ENCODE measurements around the gene BBX. TPM values are rescaled to one million over a fixed set of nuclear protein-coding genes. Genes with fewer than 3 reads are reported as not detected.
"Not testable (repeated sequence)": the region's sequence is repeated elsewhere in the genome, so short reads cannot be mapped to it uniquely, and the experiment has no call there.

The BBX gene
- total RNA-seq, 2 donors from 2014 or later = 62.4 to 66.6 TPM

DNA sequence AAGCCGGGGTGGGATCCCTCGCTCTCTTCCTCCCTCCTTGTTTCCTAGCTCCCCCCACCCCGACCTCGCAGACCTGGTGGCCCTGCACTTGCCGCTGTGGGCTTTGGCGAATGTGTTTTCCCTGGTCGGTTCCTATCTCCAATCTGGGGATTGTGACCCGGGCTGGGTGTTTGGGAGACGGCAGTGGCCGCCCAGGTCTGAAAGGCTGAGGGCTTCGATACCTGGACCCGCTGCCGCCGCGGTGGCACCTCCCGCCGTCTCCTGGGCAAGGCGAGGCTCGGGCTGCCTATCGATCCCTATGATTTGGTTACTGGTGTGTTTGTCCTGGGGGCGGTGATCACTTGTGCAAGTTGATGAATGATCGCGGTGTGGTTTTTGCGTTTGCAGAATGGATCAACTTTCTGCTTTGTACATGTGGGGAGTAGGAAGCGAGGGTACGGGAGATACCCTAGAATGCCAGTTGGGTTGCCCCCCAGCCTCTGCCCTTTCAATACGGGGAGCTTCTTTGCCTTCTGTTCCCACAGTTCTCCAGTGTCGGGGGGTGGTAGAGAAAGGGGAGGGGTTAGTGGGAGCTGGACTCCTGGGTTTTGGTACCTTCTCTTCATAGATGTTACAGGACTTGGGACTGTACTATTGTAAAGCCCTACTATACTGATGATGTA is 3.0 kb downstream of the BBX start:
- intact Hi-C loops (cut with DNase I) = loop anchor here in 1 of 2 donors (1.0 kb wide), 1 partner anchor 42 kb away; no protein-coding TSS in a partner anchor
- DNase-seq (ENCODE audit: low spot score) = peak; percentile 82

DNA sequence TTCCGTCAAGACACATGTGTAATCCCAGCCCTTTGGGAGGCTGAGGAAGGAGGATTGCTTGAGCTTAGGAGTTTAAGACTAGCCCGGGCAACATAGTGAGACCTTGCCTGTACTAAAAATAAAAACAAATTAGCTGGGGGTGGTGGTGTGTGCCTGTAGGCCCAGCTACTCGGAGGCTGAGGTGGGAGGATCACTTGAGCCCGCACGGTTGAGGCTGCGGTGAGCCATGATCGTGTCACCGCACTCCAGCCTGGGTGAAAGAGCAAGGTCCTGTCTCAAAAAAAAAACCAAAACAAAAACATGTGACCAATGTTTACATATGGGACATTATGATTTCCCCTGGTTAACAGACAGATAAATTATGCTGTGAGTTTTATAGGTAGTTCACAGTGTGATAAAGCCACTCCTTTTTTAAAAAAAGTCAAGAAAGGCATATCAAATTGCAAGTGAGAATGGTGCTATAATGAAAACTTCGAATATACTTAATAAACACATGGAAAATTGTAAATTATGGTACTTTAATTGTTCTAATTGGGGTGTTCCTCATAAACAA is 9.2 kb downstream of the BBX start:
- no peak for DNase-seq (ENCODE audit: low spot score)
- intact Hi-C loops (cut with DNase I) = no loop called here

DNA sequence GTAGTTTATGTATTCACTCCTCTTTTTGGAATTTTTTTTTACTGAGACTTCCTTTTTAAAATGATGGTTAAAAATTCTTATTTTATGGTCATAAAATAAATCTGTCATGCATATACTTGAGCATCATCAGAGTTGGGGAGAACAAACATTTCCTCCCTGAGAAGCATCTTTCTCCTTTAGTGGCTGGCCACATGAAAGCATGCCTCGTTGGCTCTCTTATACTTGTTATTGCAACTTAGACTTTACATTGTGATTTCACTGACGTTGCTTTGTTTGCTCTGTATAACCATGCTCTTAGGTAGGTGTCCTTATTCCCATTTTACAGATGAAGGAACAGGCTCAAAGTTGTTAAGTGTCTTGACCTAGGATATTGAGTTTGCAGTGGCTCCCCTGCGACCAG is 18.1 kb downstream of the BBX start:
- intact Hi-C loops (cut with DNase I) = no loop called here
- no peak for DNase-seq (ENCODE audit: low spot score)

DNA sequence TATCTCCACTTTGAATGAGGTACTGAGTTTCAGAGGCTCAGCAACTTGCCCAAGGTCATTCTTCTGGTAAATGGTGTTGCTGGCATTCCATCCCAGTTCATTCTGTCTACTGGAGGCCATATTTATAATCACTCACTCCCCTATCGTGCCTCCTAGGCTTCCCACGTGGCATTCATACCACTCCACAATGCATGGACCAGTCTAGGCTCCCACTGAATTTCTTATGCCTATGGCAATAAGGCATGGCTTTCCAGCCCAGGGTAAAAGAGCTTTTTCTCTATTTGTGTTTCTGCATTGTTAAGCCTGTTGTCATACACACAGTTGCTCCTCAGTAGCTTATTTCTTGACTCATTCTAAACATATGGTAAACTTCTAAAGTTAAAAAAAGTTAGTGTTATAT is 19.9 kb downstream of the BBX start:
- intact Hi-C loops (cut with DNase I) = no loop called here
- no peak for DNase-seq (ENCODE audit: low spot score)

DNA sequence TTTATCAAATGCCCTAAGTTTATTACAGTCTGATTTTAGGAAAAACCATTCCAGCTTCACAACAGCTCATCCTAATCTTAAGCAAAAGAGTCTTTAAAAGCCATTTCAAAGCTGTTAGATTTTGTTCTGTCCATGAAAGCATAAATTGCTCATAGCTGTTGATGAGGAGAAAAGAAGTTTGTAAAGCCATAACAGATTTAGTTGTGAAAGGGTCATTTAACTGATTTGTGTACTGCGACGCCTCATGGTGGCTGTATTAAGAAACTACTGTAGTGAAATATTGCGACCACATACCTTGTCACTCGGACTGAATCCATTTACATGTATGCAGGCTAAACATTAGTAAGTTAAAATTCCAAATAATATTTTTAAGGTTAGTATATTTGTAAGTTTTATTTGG is 20.9 kb downstream of the BBX start:
- no peak for DNase-seq (ENCODE audit: low spot score)
- intact Hi-C loops (cut with DNase I) = no loop called here

DNA sequence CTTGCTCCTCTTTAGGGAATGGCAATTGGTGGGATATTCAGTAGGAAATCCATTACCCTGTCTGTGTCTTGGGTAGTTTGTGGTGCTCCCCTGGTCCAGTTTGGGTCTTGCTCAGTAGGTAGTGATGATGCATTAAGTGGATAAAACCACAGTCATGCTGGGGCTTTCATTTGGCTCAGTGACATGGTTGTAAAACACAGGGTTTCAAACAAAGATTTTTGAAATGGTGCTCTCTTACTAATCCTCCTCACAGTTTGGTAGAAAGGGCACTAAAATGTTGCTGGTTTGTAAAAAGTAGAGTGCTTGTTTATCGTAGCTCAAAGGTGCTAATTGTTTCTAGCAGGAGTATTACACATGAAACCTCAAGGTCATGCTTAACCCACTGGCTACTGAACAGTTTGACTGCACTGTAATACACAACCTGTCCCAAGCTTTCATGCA is 22.9 kb downstream of the BBX start:
- intact Hi-C loops (cut with DNase I) = no loop called here
- no peak for DNase-seq (ENCODE audit: low spot score)

DNA sequence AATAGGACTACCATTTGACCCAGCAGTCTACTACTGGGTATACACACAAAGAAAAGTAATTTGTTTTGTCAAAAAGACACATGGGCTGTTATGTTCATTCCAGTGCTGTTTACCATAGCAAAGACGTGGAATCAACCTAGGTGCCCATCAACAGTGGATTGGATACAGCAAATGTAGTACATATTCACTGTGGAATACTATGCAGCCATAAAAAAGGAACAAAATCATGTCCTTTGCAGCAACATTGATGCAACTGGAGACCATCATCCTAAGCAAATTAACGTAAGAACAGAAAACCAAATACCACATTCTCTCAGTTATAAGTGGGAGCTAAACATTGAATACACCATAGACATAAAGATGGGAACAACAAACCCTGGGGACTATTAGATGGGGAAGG is 25.8 kb downstream of the BBX start:
- intact Hi-C loops (cut with DNase I) = no loop called here
- DNase-seq (ENCODE audit: low spot score) = no peak

DNA sequence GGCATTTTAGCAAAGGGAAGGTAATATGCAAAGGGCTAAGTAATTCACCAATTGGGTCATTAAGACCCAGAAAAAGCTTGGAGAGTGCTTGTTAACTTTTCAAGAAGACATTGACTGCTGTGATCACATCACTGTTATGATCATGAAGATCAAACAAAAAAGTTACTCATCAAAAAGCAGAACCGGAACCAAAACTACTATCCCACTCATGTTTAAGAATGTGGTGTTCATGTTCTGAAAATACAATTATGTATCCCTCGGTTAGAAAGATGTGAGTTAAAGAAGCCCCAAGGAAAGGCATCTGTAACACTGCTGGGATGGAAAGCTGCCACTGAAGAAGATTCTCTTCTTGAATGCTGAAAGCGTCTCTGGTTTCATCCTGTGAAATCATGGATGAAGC is 32.6 kb downstream of the BBX start:
- intact Hi-C loops (cut with DNase I) = no loop called here
- DNase-seq (ENCODE audit: low spot score) = no peak

DNA sequence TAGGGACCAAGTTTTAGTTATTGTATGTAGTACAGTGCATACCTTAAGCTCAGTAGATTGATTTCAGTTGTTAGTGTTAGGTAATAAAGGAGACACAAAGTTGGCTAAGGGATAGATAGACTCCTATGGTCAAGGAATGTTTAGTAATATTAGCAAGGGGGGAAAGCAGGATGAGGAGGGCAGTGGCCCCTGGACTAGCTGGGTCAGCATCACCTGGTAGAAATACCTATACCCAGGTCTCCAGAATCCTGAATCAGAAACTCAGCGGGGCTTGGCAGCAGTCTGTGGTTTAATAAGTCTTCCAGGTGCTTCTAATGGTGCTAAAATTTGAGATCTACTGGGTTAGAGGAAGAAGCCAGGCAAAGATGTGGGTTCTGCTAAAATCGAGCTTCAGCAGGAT is 35.0 kb downstream of the BBX start:
- DNase-seq (ENCODE audit: low spot score) = no peak
- intact Hi-C loops (cut with DNase I) = no loop called here

DNA sequence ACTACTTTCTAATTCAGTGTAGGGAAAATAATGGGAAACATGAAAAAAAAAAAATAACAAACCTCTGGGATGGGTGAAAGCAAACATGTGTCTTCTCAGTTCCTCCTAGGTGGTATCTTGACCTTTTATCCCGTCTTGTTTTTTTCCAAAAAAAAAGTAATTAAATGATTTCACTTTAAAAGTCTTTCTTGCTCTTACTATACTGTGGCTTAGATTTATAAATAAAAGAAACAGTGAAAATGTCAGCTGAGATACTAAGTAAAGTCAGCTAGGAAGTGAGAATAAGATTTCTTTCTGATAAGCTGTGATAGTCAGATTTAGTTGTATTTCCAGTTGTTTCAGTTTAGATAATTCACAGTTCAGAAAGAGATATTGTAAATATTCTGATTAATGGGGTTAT is 37.4 kb downstream of the BBX start:
- DNase-seq (ENCODE audit: low spot score) = no peak
- intact Hi-C loops (cut with DNase I) = no loop called here

DNA sequence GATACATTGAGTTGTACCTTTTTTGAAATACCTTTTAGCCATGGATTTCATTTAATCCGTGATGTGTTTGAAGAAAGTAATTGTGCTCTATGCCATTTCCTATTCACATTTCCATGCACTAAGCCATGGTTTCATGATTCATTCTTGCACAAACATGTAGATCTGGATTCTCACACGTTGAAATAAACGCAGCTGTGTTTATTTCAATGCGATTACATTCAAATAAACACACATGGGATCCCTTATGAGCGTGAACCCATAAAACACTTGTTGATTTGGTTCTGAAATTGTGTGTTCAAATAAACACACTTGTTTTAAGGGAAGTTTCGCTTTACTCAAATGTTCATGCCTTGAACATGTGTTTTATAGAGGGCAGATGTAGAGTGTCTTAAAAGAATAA is 39.2 kb downstream of the BBX start:
- intact Hi-C loops (cut with DNase I) = no loop called here
- DNase-seq (ENCODE audit: low spot score) = no peak

DNA sequence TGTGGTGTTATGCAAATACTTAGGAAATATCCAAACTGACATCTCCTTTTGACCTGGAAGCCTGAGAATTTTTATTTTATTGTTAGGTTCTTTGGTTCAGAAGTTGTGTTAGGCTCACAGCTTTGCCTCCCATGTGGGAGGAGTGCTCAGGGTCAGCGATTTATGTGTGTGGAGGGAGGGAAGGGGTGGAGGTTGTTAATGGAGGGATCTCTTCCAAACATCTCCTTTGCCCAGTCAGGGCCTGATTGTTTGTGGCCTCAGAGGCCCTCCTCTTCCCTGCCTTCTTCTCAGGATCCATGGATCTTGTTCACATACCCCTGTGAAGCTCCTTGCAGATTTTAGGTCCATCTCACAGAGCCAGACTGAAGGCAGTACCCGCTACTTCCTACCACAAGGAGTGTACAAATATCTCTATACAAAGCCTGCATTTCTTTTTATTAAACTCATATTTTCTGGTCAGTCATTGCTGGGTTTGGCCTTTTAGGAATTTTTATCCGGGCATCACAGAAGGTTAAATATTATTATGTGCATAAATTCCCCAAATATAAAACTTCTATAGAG is 40.3 kb downstream of the BBX start:
- no peak for DNase-seq (ENCODE audit: low spot score)
- intact Hi-C loops (cut with DNase I) = no loop called here

DNA sequence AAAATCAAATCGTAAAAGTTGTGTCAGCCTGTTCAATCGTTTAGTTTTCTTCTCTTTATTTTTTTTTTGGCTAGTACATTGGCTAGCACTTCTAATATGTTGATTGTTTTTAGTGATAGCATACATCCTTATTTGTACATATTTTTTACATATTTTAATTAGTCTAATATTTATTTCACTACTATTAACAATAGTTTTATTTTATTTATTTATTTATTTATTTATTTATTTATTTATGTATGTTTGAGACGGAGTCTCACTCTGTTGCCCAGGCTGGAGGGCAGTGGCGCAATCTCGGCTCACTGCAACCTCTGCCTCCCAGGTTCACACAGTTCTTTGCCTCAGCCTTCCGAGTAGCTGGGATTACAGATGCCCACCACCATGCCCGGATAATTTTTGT is 42.5 kb downstream of the BBX start:
- DNase-seq (ENCODE audit: low spot score); intact Hi-C loops (cut with DNase I): not testable (repeated sequence)

DNA sequence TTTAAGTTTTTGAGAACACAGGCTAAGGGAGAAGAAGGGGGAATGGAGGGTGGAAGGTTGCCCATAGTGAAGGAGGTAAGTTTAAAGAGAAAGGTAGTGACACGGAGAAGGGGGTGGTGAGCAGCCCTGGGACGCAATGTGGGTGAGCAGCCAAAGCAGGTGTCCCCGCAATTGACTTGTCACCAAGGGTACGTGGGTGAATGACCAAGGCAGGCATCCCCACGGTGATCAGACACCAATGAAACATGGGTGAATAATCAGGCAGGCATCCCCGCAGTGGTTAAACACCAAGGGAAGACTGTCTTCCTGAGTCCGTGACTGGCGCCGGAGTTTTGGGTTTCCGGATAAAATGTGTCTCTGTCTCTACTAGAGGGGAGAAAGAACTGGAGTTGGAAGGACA is 48.3 kb downstream of the BBX start:
- intact Hi-C loops (cut with DNase I); DNase-seq (ENCODE audit: low spot score): not testable (repeated sequence)

DNA sequence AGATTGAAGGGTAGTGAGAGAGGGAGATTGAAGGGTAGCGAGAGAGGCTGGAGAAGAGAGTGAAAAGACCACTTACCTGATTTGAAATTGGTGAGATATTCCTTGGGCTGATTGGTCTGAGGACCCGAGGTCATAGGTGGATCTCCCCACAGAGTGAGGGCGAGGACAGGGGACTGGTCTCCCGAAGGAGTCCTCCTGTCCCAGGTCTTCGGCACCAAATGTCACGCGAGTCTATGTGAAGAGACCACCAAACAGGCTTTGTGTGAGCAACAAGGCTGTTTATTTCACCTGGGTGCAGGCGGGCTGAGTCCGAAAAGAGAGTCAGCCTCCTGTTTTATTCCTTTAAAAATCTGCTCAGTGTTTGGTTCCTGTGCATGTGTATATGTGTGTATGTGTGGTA is 48.7 kb downstream of the BBX start:
- DNase-seq (ENCODE audit: low spot score); intact Hi-C loops (cut with DNase I): not testable (repeated sequence)

DNA sequence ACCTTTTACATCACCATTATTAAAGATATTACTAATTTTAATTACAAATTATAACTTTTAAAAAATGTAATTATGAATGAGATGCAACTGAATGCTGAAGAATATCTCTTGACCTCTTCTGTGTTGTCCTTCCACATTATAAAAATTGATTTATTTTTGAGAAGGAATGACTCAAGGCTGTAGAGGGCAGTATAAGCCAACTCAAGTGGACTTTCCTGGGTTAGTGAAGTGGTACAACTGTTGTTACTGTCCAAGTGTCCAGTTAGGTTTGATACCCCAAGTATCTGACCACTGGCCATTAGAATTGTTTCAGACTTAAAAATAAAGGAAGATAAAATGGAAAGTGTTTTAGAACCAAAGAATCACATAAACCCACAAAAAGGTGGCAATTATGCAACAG is 51.9 kb downstream of the BBX start:
- intact Hi-C loops (cut with DNase I) = no loop called here
- no peak for DNase-seq (ENCODE audit: low spot score)

DNA sequence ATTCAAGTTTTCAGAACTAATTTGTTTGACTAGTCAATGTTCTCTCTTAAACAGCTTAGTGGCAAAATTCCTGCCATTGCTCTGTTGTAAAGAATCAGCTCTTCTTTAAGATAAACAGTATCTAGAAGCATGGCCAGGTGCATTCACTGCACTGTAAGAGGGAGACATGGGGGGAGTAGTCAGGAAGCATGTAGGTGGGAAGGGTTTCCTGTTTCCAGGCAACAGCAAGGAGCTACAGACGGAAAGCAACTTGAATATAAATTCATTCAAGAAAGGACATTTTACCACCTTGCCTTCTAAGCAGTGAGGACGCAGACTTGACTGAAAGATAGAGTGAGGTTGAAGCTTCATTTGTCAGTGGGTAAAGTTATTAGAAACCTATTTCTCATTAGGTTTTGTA is 55.3 kb downstream of the BBX start:
- intact Hi-C loops (cut with DNase I) = no loop called here
- DNase-seq (ENCODE audit: low spot score) = no peak

DNA sequence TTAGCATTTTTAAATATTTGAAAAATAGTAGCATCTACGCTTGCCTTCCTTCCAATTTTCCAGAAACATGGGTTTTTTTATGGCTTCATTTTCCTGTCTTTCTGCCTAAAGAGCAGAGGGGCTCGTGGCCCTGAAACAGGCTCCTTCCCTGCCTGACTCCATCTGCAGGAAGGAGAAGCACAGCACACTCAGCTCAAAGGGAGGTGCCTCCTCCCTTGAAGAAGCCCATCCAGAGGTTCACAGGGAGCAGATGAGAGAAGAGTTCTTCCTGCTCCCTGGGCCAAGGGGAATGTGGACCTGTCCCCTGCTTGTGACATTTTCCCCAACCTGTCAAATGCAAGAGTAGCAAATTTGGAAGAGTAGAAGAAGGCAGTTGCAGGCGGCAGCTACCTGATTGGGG is 55.8 kb downstream of the BBX start:
- DNase-seq (ENCODE audit: low spot score) = no peak
- intact Hi-C loops (cut with DNase I) = no loop called here

DNA sequence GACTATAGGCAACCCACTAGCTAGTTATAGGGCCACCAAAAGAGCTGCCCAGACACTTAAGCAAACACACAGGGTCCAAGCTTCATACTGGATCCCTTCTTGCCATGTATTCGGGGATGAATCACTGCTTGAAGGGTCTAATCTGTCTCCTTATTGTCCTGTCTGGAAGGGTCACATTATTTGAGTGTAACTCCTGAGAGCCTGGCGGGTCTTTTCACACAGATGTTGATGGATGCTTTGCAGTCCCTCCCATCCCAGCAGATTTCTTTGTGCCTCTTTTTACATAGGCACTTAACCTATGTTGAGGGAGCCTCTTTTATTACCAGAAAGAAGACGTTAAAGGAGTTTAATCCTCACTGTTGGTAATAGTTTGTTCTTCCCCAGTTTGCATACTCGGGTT is 56.6 kb downstream of the BBX start:
- intact Hi-C loops (cut with DNase I) = no loop called here
- DNase-seq (ENCODE audit: low spot score) = no peak

DNA sequence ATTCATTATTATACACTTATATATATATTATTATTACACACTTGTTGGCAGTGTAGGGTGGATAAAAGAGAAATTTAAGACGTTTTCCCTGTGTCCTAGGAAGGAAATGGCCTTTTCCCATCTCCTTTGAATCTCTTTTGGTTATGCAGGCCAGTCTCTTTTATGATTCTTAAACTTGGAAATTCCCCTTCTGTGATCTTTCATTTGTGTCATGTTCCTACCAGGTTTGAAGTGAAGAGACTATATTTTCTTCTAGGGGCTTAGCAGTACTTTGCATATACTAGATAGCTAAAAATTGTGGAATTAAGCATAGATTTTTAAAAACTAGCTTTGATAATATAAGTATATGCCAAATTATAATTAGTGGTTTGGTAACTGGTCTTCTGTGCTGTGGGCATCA is 58.5 kb downstream of the BBX start:
- intact Hi-C loops (cut with DNase I) = no loop called here
- DNase-seq (ENCODE audit: low spot score) = no peak

DNA sequence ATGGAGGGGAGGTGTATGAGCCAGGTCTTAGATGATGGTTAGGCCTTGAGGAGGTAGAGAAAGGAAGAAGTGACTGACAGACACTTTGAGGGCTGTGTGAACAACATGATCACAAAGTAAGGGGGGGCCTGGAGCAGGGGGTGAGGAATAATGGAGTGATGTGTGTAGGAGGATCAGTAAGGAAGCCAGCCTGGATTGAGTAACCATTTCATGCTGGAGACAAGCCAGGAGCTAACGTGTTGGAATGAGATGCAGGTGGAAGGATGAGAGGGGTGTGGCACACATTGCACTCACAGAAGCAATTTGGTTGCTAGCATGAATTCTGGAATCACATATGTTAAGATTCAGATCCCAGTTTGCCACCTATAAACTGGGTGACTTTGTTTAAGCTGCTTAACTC is 65.5 kb downstream of the BBX start:
- no peak for DNase-seq (ENCODE audit: low spot score)
- intact Hi-C loops (cut with DNase I) = no loop called here

Data from posterior vena cava (tissue), 2 donors.